ENCODE results near the gene FCHO1. TPM values are rescaled to one million over a fixed set of nuclear protein-coding genes. Genes with fewer than 3 reads are reported as not detected.

The FCHO1 gene
- total RNA-seq, 1 donor from 2014 or later = 0.71 TPM

GRCh38 chr19:17787274-17787913, 36.1 kb downstream of the FCHO1 start:
- Histone ChIP-seq H3K4me3 (no peak overlapping the region), H3K4me1 (peaks cover 4% of the 10 kb centered on the region), H3K27me3 (ENCODE audit: low read depth) (peaks cover 53% of the 10 kb centered on the region), H3K27ac (replicated peaks) (no peak overlapping the region), H3K9me3 (replicated peaks) (no peaks in the 10 kb centered on the region), H3K36me3 (no peaks in the 10 kb centered on the region)
- no peak for DNase-seq
- intact Hi-C loops (cut with micrococcal nuclease) = no loop called here
- TF ChIP-seq CTCF (IDR thresholded peaks at IDR 0.05; ENCODE audit: borderline replicate concordance) = no peak

- Histone ChIP-seq H3K4me1 (peaks cover 4% of the 10 kb centered on the region), H3K4me3 (no peak overlapping the region), H3K36me3 (no peaks in the 10 kb centered on the region), H3K27ac (replicated peaks) (no peak overlapping the region), H3K9me3 (replicated peaks) (no peaks in the 10 kb centered on the region), H3K27me3 (ENCODE audit: low read depth) (peaks cover 65% of the 10 kb centered on the region)
- DNase-seq = no peak
- intact Hi-C loops (cut with micrococcal nuclease) = no loop called here
- TF ChIP-seq CTCF (IDR thresholded peaks at IDR 0.05; ENCODE audit: borderline replicate concordance) = no peak
Observed at GRCh38 chr19:17788632-17789031, 37.4 kb downstream of the FCHO1 start.

GRCh38 chr19:17790059-17790780, 38.9 kb downstream of the FCHO1 start:
- Histone ChIP-seq H3K27me3 (ENCODE audit: low read depth) (peaks cover 76% of the 10 kb centered on the region), H3K27ac (replicated peaks) (no peak overlapping the region), H3K4me3 (no peak overlapping the region), H3K4me1 (no peaks in the 10 kb centered on the region), H3K36me3 (no peaks in the 10 kb centered on the region), H3K9me3 (replicated peaks) (no peaks in the 10 kb centered on the region)
- DNase-seq = no peak
- TF ChIP-seq CTCF (IDR thresholded peaks at IDR 0.05; ENCODE audit: borderline replicate concordance) = no peak
- intact Hi-C loops (cut with micrococcal nuclease) = no loop called here

- TF ChIP-seq CTCF (IDR thresholded peaks at IDR 0.05; ENCODE audit: borderline replicate concordance) = no peak
- intact Hi-C loops (cut with micrococcal nuclease) = no loop called here
- Histone ChIP-seq H3K36me3 (no peaks in the 10 kb centered on the region), H3K9me3 (replicated peaks) (no peaks in the 10 kb centered on the region), H3K27me3 (ENCODE audit: low read depth) (peaks cover 100% of the 10 kb centered on the region), H3K27ac (replicated peaks) (no peak overlapping the region), H3K4me1 (no peaks in the 10 kb centered on the region), H3K4me3 (no peak overlapping the region)
- no peak for DNase-seq
Observed at GRCh38 chr19:17794412-17794730, 43.1 kb downstream of the FCHO1 start.

- intact Hi-C loops (cut with micrococcal nuclease) = no loop called here
- Histone ChIP-seq H3K4me3 (no peak within 1 kb of the TSS), H3K4me1 (no peaks in the 10 kb centered on the region), H3K9me3 (replicated peaks) (no peaks in the 10 kb centered on the region), H3K27me3 (ENCODE audit: low read depth) (peaks cover 100% of the 10 kb centered on the region), H3K36me3 (no peaks in the 10 kb centered on the region), H3K27ac (replicated peaks) (no peak within 1 kb of the TSS)
- peak; percentile 38 for DNase-seq
- TF ChIP-seq CTCF (IDR thresholded peaks at IDR 0.05; ENCODE audit: borderline replicate concordance) = no peak
Observed at GRCh38 chr19:17794731-17795494, 43.6 kb downstream of the FCHO1 start, which contains the start of gene B3GNT3. Gene B3GNT3, plus strand, starts transcription at chr19:17795138. Its CDS starts 12,670 bp downstream, at chr19:17807808.
